Endothelial cell of umbilical vein (primary cell): ENCODE results near the gene MDFI.

ENCODE experiments used
- CTCF ChIP-seq, 2 donors: IDR thresholded peaks; 1 replicate in 1 of 2; 2 replicates in 1 of 2; pipeline ENCODE4 v1.5.1; 2011; ENCODE audit warnings: low read length in 2 of 2, mild to moderate bottlenecking in 2 of 2, moderate library complexity in 2 of 2, control low read depth in 1 of 2, inconsistent platforms in 1 of 2, low read depth in 1 of 2; ENCODE audit not compliant: insufficient read depth in 1 of 2; ENCODE audit errors: extremely low read depth in 1 of 2
- EZH2 ChIP-seq: IDR thresholded peaks from 2 replicates; pipeline ENCODE4 v1.6.1; 2012; ENCODE audit warnings: borderline replicate concordance, low read depth, mild to moderate bottlenecking, moderate library complexity, low read length, inconsistent platforms; ENCODE audit not compliant: severe bottlenecking
- POLR2A ChIP-seq: IDR thresholded peaks from 2 replicates; pipeline ENCODE4 v1.6.1; 2012; ENCODE audit warnings: low read depth, mild to moderate bottlenecking, control low read depth, low read length
- POLR2AphosphoS5 ChIP-seq: IDR thresholded peaks from 2 replicates; pipeline ENCODE4 v1.6.1; 2012; ENCODE audit warnings: low read depth, mild to moderate bottlenecking, control low read depth, low read length, moderate library complexity; ENCODE audit not compliant: insufficient read depth

DNA sequence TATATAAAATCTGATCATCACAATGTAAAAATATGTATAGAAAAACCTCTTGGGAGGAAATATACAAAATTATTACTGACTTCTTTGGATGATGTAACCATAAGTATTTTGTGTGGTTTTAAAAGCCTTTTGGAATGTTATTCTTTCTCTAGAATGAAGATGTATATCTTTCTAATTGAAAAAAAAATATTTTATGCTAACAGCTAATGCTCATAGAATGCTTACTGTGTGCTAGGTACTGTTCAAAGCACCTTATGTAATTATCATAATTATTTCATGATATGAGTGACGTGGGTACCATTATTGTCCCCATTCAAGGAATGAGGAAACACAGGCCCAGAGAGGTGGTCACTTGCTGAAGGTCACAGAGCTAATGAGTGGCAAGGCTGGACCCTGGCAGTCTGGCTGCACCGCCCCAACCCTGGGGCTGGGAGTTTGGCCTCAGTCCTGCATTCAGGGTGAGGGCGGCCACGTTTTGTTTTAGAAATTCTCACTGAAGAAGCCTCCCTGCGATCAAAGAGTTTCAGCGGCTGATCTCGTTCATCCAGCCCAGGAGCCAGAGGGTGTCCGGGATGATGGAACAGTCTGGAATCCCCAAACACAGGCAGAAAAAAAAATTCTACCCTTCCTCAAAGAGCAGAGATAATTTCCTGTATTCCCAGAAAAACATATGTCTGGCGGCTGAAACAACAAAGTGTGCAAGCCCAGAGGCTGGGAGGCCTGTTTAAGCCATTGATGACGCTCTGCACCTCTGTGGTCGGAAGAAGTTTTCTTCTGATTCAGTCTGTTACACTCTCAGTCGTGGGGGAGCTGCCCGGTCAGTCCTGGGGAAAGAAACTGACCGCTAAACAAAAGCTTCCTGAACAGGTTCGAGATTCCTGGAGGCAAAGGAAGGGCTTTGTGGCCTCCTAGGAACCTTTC lies 59.9 kb downstream of the MDFI start:
- TF ChIP-seq EZH2 = no peak
- TF ChIP-seq POLR2AphosphoS5 = no peak
- TF ChIP-seq CTCF (IDR thresholded peaks at IDR 0.05; ENCODE audit: extremely low read depth in 1 of 2, insufficient read depth in 1 of 2, low read depth in 1 of 2, low read length in 2 of 2) = no peak
- no peak for TF ChIP-seq POLR2A
